Measurements from ENCODE around the gene DEFB121. TPM values are rescaled to one million over a fixed set of nuclear protein-coding genes. Genes with fewer than 3 reads are reported as not detected.
"Not testable (repeated sequence)": the region's sequence is repeated elsewhere in the genome, so short reads cannot be mapped to it uniquely, and the experiment has no call there.

The DEFB121 gene
- total RNA-seq, result not detected in 2 replicates

- DNase-seq (ENCODE audit: extremely low read depth, low read depth, low spot score), result no peak
These were observed at the start of gene DEFB121 for GRCh38 chr20:31406115-31406514. TSS of gene DEFB121 (minus strand) at chr20:31406215. CDS start at chr20:31406152, 63 bp downstream.

DNA sequence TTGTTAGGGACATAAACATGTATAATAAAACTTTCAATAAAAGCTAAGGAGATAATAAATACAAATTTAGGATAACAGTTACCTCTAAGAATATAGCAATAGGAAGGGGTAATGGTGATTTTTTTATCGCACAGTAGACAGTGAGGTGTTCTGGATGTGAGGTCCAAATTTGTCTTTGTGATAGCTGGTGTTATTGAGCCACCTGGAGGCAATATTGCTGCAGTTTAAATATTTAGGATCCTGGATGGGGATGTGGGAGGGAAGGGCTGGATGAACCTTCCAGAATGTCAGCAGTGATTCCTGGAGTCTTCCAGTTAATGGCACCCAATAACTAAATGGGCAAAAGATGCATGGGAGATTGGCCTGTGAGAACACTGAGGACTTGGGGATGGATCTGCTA is 48.3 kb upstream of the DEFB121 start:
- DNase-seq (ENCODE audit: extremely low read depth, low read depth, low spot score), result no peak

GRCh38 chr20:31452575-31452974 is 46.6 kb upstream of the DEFB121 start:
- DNase-seq (ENCODE audit: extremely low read depth, low read depth, low spot score), result no peak

DNA sequence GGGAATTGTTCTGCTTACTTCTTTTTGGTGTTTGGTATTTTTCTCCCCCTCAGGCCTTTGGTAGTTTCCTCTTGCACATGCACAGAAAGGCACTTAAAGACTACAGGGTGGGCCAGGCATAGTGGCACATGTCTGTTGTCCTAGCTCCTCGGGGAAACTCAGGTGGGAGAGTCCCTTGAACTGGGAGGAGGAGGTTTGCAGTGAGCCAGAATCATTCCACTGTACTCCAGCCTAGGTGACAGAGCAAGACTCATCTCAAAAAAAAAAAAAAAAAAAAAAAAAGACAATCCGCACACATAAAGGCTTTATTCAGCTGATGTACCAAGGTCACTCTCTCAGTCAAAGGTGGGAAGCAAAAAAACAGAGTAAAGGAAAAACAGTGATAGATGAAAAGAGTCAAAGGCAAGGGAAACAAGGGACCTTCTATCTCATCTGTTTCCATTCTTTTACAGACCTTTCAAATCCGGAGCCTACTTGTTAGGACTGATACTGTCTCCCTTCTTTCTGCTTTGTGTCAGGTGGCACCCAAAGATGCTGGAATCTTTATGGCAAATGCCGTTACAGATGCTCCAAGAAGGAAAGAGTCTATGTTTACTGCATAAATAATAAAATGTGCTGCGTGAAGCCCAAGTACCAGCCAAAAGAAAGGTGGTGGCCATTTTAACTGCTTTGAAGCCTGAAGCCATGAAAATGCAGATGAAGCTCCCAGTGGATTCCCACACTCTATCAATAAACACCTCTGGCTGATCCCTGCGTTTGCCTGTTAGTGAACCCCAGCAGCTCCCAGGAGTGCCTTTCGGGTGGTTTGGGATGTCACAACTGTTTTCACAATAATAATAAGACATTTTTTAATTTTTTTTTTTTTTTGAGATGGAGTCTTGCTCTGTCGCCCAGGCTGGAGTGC is 43.7 kb upstream of the DEFB121 start:
- no peak for DNase-seq (ENCODE audit: extremely low read depth, low read depth, low spot score)

DNA sequence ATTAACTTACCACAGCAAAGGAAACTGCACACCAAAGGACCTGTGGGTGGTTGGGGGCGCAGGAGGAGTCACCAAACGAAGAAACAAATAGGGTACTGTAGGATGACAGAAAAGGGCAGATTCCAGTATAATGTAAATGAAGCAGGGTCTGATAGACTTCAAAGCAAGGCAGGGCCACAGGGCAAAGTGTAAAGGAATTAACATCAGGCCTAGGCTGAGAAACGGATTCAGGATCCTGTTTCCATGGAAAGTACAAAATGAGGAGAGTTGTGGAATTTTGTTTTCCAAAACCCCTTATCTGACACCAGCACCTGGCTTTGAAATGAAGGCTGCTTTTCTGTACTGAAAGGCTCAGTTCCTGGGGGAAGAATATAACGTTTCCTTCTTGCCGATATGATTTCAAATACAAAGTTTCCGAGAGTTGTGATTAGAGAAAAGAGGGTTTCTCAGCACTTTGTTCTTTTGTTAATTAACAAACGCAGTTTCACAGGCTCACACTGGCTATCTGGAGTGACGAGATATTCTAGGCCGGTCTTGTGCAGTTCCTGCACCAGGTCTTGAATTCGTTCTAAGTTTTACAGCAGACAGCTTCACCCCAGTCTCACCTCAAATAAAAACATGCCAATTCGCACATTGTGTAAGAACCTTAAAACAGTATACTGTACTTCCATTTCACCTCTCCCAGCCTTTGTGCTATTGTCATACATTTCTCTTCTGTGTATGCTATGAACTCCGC is 40.2 kb upstream of the DEFB121 start:
- DNase-seq (ENCODE audit: extremely low read depth, low read depth, low spot score), result no peak

- no peak for DNase-seq (ENCODE audit: extremely low read depth, low read depth, low spot score)
These were observed 34.1 kb upstream of the DEFB121 start, which contains the start of gene DEFB123 for GRCh38 chr20:31440012-31440659. TSS of gene DEFB123 (plus strand) at chr20:31440632. CDS start at chr20:31440699, 67 bp downstream.

- DNase-seq (ENCODE audit: extremely low read depth, low read depth, low spot score), result no peak
These were observed 24.6 kb upstream of the DEFB121 start for GRCh38 chr20:31430568-31431115.

DNA sequence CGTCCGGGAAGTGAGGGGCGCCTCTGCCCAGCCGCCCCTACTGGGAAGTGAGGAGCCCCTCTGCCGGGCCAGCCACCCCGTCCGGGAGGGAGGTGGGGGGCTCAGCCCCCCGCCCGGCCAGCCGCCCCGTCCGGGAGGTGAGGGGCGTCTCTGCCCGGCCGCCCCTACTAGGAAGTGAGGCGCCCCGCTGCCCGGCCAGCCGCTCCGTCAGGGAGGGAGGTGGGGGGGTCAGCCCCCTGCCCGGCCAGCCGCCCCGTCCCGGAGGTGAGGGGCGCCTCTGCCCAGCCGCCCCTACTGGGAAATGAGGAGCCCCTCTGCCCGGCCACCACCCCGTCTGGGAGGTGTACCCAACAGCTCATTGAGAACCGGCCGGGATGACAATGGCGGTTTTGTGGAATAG is 21.6 kb upstream of the DEFB121 start:
- DNase-seq (ENCODE audit: extremely low read depth, low read depth, low spot score), result not testable (repeated sequence)

DNA sequence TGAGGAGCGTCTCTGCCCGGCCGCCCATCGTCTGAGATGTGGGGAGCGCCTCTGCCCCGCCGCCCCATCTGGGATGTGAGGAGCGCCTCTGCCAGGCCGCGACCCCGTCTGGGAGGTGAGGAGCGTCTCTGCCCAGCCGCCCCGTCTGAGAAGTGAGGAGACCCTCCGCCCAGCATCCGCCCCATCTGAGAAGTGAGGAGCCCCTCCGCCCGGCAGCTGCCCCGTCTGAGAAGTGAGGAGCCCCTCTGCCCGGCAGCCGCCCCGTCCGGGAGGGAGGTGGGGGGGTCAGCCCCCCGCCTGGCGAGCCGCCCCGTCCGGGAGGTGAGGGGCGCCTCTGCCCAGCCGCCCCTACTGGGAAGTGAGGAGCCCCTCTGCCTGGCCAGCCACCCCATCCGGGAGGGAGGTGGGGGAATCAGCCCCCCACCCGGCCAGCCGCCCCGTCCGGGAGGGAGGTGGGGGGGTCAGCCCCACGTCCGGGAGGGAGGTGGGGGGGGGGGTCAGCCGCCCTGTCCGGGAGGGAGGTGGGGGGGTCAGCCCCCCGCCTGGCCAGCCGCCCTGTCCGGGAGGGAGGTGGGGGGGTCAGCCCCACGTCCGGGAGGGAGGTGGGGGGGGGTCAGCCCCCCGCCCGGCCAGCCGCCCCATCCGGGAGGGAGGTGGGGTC is 21.0 kb upstream of the DEFB121 start:
- DNase-seq (ENCODE audit: extremely low read depth, low read depth, low spot score), result not testable (repeated sequence)

- DNase-seq (ENCODE audit: extremely low read depth, low read depth, low spot score), result no peak
These were observed 19.8 kb upstream of the DEFB121 start for GRCh38 chr20:31425797-31426196.

- DNase-seq (ENCODE audit: extremely low read depth, low read depth, low spot score), result no peak
These were observed 12.3 kb upstream of the DEFB121 start for GRCh38 chr20:31418307-31418706.

- DNase-seq (ENCODE audit: extremely low read depth, low read depth, low spot score), result no peak
These were observed 9.6 kb upstream of the DEFB121 start for GRCh38 chr20:31415653-31416052.

GRCh38 chr20:31414381-31414780 is 8.4 kb upstream of the DEFB121 start:
- DNase-seq (ENCODE audit: extremely low read depth, low read depth, low spot score), result no peak

DNA sequence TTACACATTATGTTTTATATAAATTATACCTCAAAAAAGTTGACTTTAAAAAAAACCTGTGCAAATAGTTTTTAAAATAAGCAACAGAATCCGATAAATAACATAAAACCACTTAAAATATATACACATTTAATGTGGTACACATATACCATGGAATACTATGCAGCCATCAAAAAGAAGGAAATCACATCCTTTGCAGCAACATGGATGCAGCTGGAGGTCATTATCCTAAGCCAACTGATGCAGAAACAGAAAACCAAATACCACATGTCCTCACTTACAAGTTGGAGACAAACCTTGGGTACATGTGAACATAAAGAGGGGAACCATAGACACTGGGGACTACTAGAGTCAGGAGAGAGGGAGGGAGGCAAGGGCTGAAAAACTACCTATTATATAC is 4.0 kb upstream of the DEFB121 start:
- no peak for DNase-seq (ENCODE audit: extremely low read depth, low read depth, low spot score)

GRCh38 chr20:31403886-31404285 is 2.1 kb downstream of the DEFB121 start:
- no peak for DNase-seq (ENCODE audit: extremely low read depth, low read depth, low spot score)

DNA sequence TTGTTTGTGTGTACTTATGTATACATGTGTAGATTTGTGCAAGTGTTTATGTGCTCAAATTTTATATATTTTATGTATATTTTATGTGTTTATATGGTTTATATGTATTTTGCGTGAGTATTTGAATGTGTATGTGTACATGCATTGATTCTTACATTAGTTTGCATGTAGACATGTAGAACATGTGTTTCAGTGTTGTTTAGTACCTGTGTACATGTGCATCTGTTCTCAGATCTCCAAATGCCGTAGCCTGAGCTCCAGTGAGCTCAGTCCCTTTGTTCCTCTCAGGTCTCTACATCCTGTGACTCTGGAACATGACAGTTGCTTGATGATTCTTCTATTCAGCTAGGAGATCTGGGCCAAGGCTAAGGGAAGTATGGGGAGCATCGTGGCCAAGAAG is 11.1 kb downstream of the DEFB121 start:
- no peak for DNase-seq (ENCODE audit: extremely low read depth, low read depth, low spot score)

DNA sequence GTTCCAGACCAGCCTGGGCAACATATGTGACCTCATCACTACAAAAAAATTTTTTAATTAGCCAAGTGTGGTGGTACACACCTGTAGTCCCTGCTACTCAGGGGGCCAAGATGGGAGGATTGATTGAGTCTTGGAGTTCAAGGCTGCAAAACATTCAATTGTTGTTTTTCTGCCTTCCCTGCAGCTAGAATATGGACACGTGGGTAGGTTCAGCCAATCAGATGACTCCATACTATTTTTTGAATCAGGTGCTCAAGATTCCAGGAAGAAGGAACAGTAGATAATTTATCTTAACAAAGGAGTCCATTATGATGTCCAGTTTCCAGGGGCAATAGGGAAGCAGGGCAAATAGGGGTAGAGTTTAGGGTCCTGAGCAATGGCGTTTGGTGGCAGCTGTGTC is 13.2 kb downstream of the DEFB121 start:
- DNase-seq (ENCODE audit: extremely low read depth, low read depth, low spot score), result no peak

DNA sequence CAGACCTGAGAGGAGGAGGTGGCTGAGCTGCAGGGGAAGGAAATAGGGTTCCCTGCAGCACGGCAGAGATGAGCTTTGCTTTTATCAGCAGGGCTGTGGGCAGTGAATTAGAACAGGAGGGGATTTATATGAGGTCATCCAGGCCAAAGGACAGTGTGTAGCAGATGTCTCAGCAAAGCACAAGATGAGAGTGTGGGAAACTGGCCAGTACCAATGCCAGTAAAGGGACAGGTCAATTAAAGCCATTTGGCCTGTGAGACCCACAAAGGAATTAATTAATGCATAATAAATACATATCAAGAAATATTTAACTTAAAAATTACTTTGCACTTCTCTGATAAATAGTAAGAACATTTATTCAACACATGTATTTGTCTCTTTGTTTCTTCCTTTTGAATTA is 15.5 kb downstream of the DEFB121 start, which contains the start of gene DEFB119:
DEFB119 (minus strand) TSS at position 101 of the 400 bp plus-strand sequence. CDS start 107 bp downstream, outside the sequence.
- DNase-seq (ENCODE audit: extremely low read depth, low read depth, low spot score), result no peak

DNA sequence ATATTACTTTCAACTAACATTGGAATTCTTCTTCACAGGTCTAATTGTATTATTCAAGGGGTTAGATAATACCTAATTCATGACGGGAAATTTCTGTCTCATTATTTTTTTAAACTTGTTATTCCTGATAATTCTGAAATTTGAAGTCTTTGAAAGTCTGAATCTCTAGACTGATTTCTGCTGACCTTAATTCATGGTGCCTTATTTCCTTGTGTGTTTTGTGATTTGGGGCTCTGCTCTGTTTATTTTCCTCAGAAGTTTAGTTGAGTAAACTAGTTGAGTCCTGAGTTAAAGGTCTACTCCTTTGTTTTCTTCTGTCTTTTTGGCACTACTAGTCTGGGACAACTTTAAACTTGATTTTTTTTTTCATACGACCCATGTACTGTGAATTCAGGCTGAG is 31.7 kb downstream of the DEFB121 start:
- no peak for DNase-seq (ENCODE audit: extremely low read depth, low read depth, low spot score)

GRCh38 chr20:31368301-31368700 is 37.7 kb downstream of the DEFB121 start, which contains the start of gene DEFB118:
TSS of gene DEFB118 (plus strand) at chr20:31368601. CDS start at chr20:31368651, 50 bp downstream.
- no peak for DNase-seq (ENCODE audit: extremely low read depth, low read depth, low spot score)
